T-helper 2 cell treated with Interferon-gamma antibody and Interleukin-4, amounts not matched to agents 5 μg/mL and 100 μg/mL, for 36 hours (primary cell): Measurements from ENCODE around the gene TAF8.
A peak's percentile ranks its signal among the peaks of the same experiment; 100 is the strongest.

Experiments
- DNase-seq: peaks from one replicate; pipeline ENCODE4 v3.0.0; 2021; ENCODE audit warnings: low spot score
- H3K27ac Mint-ChIP-seq: one replicate; pipeline ENCODE4 v1.8.0; 2021; ENCODE audit warnings: mild to moderate bottlenecking, mixed read lengths
- H3K27me3 Mint-ChIP-seq: one replicate; pipeline ENCODE4 v1.8.0; 2021; ENCODE audit warnings: low read depth, mixed read lengths
- H3K36me3 Mint-ChIP-seq: one replicate; pipeline ENCODE4 v1.8.0; 2021; ENCODE audit warnings: low read depth, mixed read lengths
- H3K4me1 Mint-ChIP-seq: one replicate; pipeline ENCODE4 v1.8.0; 2021; ENCODE audit warnings: low read depth, mixed read lengths
- H3K4me3 Mint-ChIP-seq: one replicate; pipeline ENCODE4 v1.8.0; 2022; ENCODE audit warnings: mild to moderate bottlenecking, moderate library complexity, mixed read lengths
- H3K9me3 Mint-ChIP-seq: one replicate; pipeline ENCODE4 v1.8.0; 2021; ENCODE audit warnings: mixed read lengths

Gene TAF8

GRCh38 chr6:42088101-42088591 is 37.8 kb downstream of the TAF8 start:
- Mint-ChIP-seq H3K27ac (no peak overlapping the region), H3K36me3 (peaks cover 1% of the 10 kb centered on the region), H3K27me3 (no peaks in the 10 kb centered on the region), H3K4me3 (no peak overlapping the region), H3K4me1 (no peaks in the 10 kb centered on the region), H3K9me3 (no peaks in the 10 kb centered on the region)
- no peak for DNase-seq

- no peaks in the 10 kb centered on the region for H3K27me3 Mint-ChIP-seq
- H3K9me3 Mint-ChIP-seq: no peaks in the 10 kb centered on the region
- DNase-seq: no peak
- H3K27ac Mint-ChIP-seq: no peak overlapping the region
- peaks cover 1% of the 10 kb centered on the region for H3K36me3 Mint-ChIP-seq
- no peak overlapping the region for H3K4me3 Mint-ChIP-seq
- H3K4me1 Mint-ChIP-seq: no peaks in the 10 kb centered on the region
Observed at GRCh38 chr6:42090819-42091717, 40.7 kb downstream of the TAF8 start.

DNA sequence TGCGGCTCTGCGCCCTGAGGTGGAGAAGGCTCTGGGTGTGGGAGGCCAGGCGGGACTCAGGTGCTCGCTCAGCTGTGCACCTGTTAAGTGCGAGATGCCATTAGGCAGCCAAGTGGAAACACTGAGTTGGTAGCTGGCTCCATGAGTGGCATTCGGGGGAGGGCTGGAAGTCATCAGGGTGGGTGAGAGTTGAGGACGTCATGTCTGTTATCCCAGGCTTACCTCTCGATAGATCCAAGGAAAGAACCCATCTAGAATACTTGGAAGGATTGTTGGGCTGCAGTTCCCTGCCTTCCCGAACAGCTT is 41.3 kb downstream of the TAF8 start:
- no peak for DNase-seq
- H3K9me3 Mint-ChIP-seq: no peaks in the 10 kb centered on the region
- no peak overlapping the region for H3K27ac Mint-ChIP-seq
- H3K27me3 Mint-ChIP-seq: no peaks in the 10 kb centered on the region
- H3K4me1 Mint-ChIP-seq: no peaks in the 10 kb centered on the region
- no peak overlapping the region for H3K4me3 Mint-ChIP-seq
- H3K36me3 Mint-ChIP-seq: no peaks in the 10 kb centered on the region

DNA sequence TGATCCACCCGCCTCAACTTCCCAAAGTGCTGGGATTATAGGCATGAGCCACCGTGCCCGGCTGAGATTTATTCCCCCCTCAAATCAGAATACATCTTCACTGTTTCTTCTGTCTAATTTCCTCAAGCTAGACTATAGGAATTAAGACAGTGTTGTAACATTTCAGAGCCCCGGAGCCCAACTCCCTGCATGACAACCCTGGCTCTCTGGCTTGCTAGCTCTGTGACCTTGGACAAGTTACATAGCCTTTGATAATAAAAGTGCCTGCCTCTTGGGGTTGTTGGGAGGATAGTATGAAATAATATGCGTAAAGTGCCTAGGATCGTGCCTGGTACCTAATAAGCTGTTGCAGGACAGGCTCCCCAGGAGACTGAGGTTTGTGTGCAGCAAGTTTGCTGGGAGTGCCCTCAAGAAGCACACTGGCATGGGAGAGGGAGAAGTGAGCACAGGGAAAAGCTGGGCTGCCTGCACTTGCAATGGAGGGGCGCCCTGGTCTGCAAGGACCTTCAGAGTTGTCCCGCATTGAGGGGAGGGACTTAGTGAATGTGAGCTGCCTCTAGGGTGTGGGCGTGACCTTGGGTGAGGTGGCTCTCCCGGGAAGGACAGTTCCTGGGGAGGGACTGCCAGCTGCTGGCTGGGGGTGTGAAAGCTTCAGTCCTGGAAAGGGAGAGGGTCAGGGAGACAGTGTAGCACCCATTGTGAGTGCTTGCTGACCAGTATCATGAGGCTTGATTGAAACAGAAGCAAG is 43.4 kb downstream of the TAF8 start:
- H3K36me3 Mint-ChIP-seq: no peaks in the 10 kb centered on the region
- no peaks in the 10 kb centered on the region for H3K27me3 Mint-ChIP-seq
- no peaks in the 10 kb centered on the region for H3K4me1 Mint-ChIP-seq
- no peak for DNase-seq
- H3K9me3 Mint-ChIP-seq: no peaks in the 10 kb centered on the region
- H3K27ac Mint-ChIP-seq: no peak overlapping the region
- H3K4me3 Mint-ChIP-seq: no peak overlapping the region

DNA sequence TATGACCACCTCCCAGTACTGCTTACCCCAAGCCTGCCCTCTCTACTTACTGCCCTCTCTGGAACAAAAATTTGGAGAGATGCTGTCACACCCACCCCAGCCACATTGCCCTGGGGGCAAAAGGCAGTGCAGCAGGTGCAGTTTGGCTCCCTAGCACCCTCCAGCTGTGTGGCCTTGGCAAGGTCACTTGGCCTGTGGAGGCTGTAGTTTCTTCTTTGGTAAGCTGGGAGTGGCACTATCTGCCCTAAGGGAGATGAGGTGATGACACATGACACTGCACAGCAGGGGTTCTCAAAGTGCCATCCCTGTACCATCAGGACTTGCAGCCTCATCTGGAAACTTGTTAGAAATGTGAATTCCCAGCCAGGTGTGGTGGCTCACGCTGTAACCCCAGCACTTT is 44.8 kb downstream of the TAF8 start:
- H3K27me3 Mint-ChIP-seq: no peaks in the 10 kb centered on the region
- no peaks in the 10 kb centered on the region for H3K36me3 Mint-ChIP-seq
- H3K27ac Mint-ChIP-seq: no peak overlapping the region
- DNase-seq: no peak
- no peaks in the 10 kb centered on the region for H3K9me3 Mint-ChIP-seq
- H3K4me1 Mint-ChIP-seq: peaks cover 6% of the 10 kb centered on the region
- H3K4me3 Mint-ChIP-seq: no peak overlapping the region

DNA sequence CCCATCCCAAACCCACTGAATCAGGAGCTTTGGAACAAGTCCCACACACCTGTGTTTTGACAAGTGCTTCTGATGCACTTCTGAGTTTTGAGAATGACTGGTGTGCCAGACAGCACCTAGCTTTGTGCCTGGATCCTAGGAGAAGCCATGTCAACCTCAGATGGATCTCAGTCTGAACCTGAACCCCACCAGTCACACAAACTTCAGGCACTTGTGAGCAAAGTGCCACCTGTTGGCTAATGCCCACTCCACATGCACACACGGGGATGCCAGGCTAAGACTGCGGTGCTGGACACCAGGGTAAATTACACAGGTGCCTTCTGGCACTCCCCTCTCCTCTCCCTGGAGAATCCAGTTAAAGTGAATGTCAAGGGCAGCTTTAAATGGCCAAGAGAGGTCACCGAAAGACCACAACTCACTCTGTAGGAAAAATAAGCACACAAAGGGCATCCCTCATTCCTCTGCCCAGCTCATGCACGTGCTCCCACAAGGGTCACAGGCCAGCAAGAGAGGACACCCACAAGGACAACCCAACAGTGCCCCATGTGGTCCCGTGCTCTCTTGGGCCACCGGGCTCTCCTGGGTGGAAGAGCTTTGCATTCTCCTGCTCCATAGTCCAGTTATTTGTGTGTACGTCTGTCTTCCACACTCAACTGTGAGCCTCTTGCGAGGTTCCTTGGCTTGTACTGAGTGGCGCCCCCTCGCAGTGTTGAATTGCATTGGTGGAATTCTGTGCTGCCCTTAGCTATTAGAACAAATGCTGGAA is 45.6 kb downstream of the TAF8 start:
- H3K36me3 Mint-ChIP-seq: no peaks in the 10 kb centered on the region
- DNase-seq: no peak
- H3K27me3 Mint-ChIP-seq: no peaks in the 10 kb centered on the region
- H3K4me3 Mint-ChIP-seq: no peak overlapping the region
- H3K4me1 Mint-ChIP-seq: peaks cover 10% of the 10 kb centered on the region
- no peaks in the 10 kb centered on the region for H3K9me3 Mint-ChIP-seq
- no peak overlapping the region for H3K27ac Mint-ChIP-seq

GRCh38 chr6:42099340-42100028 is 49.2 kb downstream of the TAF8 start:
- Mint-ChIP-seq H3K27me3 (no peaks in the 10 kb centered on the region), H3K4me1 (peaks cover 18% of the 10 kb centered on the region), H3K4me3 (peak overlapping the region; percentile 25), H3K27ac (peak overlapping the region; percentile 39), H3K36me3 (no peaks in the 10 kb centered on the region), H3K9me3 (no peaks in the 10 kb centered on the region)
- peak; percentile 38 for DNase-seq

- peak; percentile 27 for DNase-seq
- Mint-ChIP-seq H3K27ac (peak overlapping the region; percentile 39), H3K9me3 (no peaks in the 10 kb centered on the region), H3K4me3 (peak overlapping the region; percentile 25), H3K36me3 (no peaks in the 10 kb centered on the region), H3K27me3 (no peaks in the 10 kb centered on the region), H3K4me1 (peaks cover 18% of the 10 kb centered on the region)
Observed at GRCh38 chr6:42100029-42100901, 49.9 kb downstream of the TAF8 start.

DNA sequence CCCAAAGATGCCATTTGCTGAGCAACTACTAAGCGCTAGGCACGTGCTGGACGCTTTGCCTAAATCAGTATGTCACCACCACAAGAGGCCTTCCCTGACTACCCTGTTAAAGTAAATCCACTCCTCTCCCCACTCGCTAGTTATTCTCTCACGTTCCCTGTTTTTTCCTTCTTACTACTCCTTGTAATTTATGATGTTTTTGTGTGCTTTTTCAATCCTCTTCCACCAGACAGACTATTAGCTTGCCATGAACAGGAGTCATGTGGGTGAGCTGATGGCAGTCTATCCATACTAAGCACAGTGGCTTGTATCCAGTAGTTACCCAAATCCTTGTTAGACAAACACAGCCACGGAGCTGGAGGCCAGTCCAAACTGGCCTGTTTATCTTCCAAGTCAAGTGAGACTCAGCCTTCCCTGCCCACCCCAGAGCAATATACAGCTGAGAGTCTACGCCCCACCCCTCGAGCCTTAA is 50.9 kb downstream of the TAF8 start:
- no peak for DNase-seq
- H3K27ac Mint-ChIP-seq: no peak overlapping the region
- H3K4me1 Mint-ChIP-seq: peaks cover 18% of the 10 kb centered on the region
- no peaks in the 10 kb centered on the region for H3K27me3 Mint-ChIP-seq
- H3K9me3 Mint-ChIP-seq: no peaks in the 10 kb centered on the region
- no peaks in the 10 kb centered on the region for H3K36me3 Mint-ChIP-seq
- H3K4me3 Mint-ChIP-seq: no peak overlapping the region

- Mint-ChIP-seq H3K4me1 (peaks cover 18% of the 10 kb centered on the region), H3K27ac (peak overlapping the region; percentile 65), H3K4me3 (peak overlapping the region; percentile 67), H3K9me3 (no peaks in the 10 kb centered on the region), H3K27me3 (no peaks in the 10 kb centered on the region), H3K36me3 (no peaks in the 10 kb centered on the region)
- DNase-seq: no peak
Observed at GRCh38 chr6:42103216-42103615, 52.9 kb downstream of the TAF8 start.

GRCh38 chr6:42103753-42104094 is 53.4 kb downstream of the TAF8 start:
- Mint-ChIP-seq H3K27me3 (no peaks in the 10 kb centered on the region), H3K4me1 (peaks cover 18% of the 10 kb centered on the region), H3K27ac (peak overlapping the region; percentile 65), H3K36me3 (no peaks in the 10 kb centered on the region), H3K4me3 (peak overlapping the region; percentile 67), H3K9me3 (no peaks in the 10 kb centered on the region)
- DNase-seq: no peak

GRCh38 chr6:42104095-42104803 is 53.9 kb downstream of the TAF8 start:
- Mint-ChIP-seq H3K9me3 (no peaks in the 10 kb centered on the region), H3K4me1 (peaks cover 18% of the 10 kb centered on the region), H3K27me3 (no peaks in the 10 kb centered on the region), H3K36me3 (no peaks in the 10 kb centered on the region), H3K4me3 (peak overlapping the region; percentile 67), H3K27ac (peak overlapping the region; percentile 53)
- peak; percentile 64 for DNase-seq
